GM21367 (cell line): ENCODE results near the gene GATAD2A.
"Not testable (repeated sequence)": the region's sequence is repeated elsewhere in the genome, so short reads cannot be mapped to it uniquely, and the experiment has no call there.

ENCODE experiments used
- ATAC-seq: cut with Tn5 transposase; IDR thresholded peaks from one replicate; pipeline ENCODE4 v1.9.1; 2021; ENCODE audit not compliant: unreplicated experiment

GATAD2A gene

DNA sequence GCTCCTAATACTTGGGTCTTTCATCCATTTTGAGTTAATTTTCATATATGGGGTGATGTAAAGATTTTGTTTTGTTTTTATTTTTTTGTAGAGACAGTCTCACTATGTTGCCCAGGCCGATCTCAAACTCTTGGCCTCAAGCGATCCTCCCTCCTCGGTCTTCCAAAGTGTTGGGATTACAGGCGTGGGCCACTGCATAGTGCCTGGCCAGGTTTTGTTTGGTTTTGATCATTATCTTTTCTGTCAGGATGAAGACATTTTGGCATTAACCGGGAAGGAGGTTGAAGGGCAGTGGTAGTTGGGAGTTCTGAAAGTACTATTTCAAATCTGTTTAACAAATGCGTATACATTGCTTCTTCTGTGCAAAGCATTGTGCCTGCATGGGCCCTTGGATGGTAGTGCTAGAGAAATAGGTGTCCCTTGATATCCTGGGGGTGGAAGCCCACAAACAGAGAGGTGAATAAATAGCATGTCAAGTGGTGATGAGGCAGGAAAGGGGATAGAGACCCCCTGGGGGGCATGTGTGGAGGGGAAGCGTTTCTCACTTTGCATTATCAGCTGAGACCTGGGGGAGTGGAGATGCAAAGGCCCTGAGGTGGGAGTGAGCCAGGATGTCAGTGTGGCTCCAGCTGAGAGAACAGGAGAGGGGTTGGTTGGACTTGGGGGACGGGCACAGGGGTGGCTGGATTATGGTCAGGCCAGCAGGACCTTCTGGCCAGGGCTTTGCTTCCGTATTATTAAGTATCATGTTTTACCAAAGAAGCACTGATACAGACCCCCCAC, 41.4 kb downstream of the GATAD2A start:
- ATAC-seq: no peak

DNA sequence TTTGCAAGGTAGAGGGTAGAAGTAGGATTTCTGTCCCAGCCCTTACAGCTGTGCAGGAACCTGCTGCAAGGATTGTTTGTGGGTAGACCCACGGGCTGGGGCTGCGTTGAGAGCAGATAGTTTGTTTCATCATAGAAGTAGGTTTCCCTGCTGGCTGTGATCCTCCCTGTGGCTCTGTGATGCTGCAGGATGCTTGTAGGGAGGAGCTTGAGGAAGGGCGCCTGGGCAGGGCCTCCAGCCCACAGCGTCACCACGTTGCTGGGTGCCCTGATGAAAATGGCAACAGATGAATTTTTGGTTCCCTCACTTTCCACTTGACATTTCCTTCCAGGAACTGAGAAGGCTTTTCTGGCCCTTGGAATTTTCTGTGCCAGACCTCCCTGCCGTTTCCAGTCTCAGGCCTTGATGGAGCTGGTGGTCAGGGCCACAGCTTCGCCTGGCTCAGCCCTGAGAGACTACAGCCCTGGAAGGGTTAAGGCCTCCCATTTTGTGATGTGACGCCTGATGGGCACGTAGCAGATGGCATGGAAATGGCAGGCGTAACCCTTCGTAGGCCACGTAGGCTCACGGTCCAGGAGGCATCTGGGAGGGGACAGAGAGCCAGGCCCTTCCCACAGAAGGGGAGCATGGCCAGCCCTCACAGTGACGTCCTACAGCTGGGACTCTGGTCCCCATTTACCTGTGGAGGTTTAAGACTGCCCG, 42.2 kb downstream of the GATAD2A start:
- no peak for ATAC-seq

DNA sequence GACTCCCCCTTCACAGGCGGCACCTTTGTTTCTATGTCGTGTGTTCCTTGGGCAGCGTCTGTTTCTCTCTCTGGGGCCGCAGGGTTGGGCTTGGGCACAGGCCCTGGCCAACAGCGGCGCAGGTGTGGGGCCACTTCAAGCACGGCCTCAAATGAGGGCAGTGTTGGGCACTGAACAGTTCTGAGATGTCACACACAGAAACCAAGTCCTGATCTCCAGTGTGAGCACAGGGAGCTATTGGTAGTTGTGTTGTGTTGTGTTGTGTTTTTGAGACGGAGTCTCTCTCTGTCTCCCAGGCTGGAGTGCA, 42.7 kb downstream of the GATAD2A start:
- no peak for ATAC-seq

DNA sequence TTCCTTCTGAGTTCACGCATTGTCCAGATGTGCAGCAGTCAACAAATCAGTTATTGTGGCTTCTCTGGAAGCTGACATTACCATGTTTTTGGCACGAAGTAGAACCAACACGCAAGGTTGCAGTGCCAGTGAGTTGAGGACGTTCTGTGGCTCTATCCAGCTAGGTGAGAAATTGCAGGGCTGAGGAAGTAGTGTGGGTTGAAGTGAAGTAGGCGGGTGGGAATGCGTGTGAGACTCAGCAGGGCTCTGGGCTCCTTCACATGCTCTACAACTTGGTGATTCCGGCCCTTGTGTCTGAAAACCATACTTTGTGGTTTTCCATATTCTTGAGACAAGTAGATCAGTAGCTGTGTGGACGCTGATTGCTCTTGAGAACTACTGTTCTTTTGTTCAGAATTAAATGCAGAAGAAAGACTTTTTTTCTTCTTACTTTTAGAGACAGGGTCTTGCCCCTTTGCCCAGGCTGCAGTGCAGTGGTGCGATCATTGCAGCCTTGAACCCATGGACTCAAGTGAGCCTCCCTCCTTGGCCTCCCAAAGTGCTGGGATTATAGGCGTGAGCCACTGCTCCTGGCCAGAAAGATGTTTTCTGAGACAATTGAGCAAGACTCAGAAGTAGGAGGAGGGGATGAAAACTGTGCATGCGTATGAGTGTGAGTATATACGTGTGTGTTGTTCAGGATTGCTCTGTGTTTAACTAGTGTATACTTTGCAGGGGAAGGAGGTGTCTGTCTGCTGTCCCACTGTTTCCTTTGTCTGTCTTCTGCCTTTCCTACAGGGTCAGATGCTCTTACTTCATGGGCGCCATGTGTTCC, 46.2 kb downstream of the GATAD2A start:
- ATAC-seq: no peak

DNA sequence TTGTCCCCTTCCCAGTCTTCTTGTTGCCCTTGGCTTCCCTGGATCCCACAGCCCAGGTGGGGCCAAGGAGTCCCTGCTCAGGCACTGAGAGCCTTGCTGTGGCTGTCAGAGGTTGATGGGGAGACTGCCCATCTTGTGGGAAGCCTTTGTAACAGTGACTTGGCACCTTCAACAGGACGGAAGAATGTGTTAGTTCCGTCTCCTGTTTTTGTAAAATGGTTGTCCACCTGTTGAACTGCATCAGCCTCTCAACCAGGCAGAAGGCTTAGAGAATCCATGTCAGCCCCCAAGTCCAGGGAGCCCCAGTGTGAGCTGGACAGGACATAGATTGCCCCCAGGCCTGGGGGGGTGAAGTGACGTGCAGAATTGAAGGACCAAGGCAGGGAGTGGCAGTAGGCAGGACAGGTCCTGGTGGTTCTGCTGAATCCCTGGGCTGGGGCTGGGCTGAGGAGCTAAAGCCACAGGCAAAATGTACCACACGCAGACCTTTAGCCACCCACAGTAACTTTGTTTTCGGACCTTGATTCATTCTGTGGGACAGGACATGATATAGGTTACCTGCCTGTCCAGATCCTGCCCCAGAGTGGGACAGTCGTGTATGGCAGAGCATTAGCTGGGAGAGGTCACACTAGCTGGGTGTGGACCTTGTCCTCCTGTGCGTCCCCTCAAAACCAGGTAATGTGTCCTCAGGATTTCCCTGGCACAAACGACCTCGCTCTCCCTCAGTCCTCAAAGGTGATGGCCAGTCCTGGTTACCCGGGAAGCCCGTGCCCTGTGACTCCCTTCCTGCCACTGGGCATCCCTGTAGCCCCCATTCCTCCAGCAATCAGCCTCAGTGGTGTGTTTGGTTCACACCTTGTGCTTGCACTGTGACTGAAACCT, 47.0 kb downstream of the GATAD2A start:
- no peak for ATAC-seq

DNA sequence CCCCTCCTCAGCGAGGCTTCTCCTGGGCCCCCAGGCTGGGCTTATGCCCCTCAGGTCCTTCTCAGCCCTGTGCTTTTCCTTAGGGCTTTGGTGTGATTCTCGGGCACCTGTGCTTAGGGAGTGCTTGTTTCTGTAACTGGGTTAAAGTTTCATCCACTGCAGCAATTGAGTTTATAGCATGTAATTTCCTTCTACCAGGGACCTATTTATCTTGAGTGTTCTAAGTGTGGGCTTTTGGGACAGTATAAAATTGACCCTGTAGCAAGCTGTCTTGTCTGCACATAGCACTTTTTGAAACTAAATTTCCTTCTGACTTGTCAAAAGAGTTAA, 47.6 kb downstream of the GATAD2A start:
- no peak for ATAC-seq

DNA sequence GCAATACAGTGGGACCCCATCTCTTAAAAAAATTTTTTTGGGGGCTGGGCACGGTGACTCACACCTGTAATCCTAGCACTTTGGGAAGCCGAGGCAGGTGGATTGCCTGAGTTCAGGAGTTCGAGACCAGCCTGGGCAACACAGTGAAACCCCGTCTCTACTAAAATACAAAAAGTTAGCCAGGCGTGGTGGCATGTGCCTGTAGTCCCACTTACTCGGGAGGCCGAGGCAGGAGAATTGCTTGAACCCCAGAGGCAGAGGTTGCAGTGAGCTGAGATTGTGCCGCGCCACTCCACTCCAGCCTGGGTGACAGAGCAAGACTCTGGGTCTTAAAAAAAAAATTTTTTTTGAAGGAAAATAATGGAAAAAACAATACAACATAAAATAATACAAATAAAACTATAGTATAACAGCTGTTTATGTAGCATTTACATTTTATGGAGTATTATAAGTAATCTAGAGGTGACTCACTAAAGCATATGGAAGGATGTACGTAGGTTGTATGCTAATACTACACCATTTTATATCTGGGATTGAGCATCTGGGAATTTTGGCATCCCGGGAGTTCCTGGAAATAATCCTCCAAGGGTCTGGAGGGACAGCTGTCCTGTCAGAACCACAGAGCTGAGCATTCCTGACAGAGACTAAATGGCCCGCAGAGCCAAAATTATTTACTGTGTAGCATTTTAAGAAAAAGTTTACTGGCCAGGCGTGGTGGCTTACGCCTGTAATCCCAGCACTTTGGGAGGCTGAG, 49.9 kb downstream of the GATAD2A start:
- ATAC-seq: not testable (repeated sequence)

DNA sequence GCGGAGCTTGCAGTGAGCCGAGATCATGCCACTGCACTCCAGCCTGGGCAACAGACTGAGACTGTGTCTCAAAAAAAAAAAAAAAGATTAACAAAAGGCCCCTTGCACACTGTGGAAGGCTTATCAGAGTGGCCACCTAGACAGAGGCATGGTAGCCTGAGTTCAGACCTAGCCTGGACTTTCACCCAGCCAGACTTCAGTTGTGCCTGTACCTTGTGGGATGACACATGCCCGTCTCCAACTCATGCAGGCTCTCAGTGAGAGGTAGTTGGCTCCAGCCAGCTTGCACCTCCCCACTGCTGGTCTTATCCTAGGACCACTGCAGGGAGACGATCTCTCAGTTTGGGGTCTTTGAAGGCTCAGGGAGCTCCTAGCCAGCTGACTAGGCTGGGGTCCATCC, 52.2 kb downstream of the GATAD2A start:
- no peak for ATAC-seq

DNA sequence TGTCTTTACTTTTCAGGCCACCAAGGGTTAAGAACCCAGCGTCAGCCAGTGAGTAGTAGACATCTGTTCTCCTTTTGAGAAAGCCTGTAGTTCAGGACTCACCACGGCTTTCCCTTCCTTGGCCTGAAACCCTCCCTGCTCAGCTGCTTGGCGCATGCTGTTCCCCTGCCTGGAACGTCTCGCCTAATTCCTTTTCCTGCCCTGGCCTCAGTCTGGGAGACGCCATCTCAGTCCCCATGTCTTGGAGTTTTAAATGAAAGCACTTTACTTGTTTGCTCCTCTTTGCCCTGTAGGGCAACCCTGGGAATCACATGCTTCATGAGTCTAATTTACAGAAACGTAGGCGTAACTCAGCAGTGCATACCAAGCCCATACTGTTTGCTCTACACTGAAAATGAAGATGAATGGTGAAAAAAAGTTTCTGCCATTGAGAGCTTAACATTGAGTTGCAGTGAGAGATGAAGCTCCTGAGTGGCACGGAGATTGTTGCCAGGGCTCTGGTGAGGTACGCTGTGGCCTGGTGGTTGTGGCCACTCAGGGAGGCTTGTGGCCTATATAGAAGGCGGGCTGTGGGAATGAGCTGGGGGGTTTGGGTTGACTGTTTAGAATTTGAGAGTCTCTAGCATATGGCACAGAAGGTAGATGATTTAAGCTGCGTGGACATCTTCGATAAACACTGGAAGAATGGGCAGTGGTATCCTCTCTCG, 52.8 kb downstream of the GATAD2A start:
- ATAC-seq: no peak

DNA sequence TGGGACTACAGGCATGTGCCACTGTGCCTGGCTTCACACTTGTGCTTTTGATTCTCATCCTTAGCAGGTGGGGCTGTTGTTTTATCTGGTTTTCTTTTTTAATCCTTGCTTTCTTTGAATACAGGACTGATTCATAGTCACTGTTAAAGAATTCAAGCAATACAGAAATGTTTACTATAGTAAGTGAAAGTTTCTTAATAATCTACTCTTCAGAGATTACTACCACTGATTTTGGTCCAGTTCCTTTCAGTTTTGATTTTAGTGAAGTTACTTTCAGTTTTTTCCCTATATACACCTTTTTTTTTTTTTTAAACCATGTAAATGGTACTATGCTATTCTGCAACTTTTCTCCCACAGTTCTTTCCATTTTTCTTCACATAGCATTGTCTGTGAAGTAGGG, 53.6 kb downstream of the GATAD2A start:
- ATAC-seq: no peak

DNA sequence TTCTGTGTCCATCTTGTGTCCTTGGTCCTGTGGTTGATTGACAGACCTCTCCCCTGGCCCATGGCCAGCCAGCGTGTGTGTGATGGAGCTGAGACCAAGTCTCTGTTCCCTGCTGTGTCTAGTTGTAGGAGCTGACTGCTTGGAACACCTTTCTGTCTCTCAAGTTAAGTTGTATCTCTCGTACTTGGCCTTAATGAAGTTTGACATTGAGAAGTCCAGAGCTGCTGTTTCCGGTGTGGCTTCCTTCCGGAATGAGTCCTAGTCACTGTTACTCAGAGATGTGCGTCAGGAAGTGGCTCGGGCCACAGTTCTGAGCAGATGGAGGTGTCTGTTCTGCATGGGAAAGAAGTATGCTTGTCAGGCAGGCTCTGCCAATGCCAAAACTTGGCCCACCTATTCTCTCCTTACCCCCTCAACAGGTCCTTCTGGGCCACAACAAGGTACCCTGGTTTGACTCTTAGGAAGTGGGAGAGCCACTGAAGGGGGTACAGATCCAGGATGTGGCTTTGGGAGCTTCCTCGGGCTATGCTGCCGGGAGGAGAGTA, 54.3 kb downstream of the GATAD2A start:
- ATAC-seq: no peak

DNA sequence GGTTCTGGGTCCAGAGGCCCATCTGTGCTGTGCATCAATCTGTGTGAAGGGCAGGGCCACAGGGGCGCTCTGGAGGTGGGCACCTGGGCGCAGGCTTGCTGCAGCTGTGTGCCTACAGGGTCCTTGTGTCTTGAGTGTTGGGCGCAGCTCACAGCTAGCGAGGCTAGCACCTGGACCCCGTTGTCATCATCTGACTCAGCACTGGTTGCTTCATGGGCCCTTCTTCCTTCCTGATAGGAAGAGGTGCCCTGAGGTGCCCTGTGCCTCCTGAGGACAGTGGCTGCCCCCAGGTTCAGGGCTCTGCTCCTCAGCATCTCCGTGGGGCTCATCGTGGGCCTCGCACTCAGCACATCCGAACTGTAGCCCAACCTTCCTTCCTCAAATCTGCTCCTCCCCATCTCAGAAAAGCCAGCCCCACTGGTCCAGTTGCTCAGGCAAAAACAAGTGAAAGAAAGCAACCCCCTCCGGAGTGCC, 54.8 kb downstream of the GATAD2A start:
- ATAC-seq: no peak

DNA sequence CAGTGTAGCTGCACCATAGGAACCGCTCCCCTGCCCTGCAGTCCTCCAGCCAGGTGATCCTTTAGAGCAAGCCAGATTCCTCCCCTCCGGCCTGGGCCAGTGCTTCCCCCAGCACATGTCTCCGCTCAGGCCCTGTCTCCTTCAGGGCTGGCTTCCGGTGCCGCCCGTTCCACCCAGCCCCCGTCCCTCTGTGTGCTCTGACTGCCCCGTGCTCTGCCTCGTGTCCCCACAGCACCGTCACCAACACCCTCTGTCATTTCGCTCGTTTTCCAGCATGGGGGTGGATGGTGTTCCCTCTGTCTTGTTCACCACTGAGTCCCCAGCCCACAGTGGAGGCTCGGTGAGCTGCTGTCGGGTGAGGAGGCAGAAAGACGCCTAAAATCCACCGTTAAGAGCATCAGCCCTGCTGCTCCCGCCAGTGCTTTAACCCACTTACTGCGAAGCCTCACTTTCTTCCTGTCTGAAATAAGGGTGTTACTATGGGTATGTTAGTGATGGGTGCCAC, 55.3 kb downstream of the GATAD2A start:
- ATAC-seq: no peak

DNA sequence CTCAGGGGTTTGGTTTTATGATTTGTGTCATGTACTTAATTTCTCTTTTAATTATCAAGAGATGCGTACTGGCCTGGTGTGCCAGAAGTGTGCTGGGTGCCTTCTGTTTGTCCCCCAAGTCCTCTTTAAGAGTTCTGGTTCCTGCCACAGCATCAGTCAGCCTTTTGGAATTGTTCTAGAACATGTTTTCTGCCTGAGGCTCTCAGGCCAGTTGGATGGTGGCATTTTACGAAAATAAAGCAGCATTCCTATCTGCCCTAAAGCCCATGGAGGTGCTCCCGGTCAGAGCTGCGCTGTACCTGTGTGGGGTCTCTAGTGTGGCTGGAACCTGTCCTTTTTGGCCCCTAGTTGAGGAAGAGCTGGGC, 55.8 kb downstream of the GATAD2A start:
- ATAC-seq: no peak

DNA sequence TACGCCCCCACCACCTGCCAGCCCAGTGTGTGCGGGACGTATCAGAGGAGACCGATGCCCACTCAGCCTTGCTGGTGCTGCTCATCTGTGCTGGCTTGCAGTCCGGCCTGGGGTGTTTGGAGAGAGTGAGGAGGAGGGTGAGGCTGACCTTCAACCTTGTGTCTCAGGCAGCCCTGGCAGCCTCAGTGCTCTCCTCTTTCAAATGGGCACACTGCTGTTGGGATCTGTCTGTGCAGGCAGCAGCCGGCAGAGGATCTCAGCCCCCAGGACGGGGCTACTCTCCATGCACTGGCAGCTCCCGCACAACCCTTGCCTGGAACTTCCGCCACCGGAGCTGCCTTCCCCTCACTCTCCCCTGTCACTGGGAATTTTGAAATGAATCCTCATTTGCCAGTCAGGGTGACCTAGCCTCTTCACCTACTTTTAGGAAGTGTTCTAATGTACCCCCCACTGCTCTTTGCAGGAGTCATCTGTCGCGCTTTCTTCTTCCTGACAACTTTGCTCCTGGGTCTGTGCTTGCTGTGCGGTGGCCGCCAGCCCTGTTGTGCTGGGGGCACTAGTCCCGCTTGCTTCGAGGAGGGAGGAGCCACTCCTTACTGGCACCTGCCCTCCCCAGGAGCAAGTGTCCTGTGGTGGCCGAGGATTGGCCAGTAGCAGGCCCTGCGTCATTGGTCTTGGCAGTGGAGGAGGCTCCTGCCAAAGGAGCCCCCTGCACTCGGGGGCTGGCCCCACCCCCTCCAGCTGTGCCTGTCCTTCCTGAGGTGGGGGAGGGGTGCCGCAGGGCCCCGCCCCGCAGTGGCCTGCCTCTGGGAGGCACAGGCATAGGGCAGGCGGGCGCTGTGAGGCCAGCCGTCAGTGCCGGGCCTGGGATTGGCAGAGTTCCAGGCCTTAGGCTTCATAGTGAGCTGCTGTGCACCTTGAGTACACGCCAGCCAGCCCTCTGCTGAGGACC, 56.5 kb downstream of the GATAD2A start:
- ATAC-seq: no peak

DNA sequence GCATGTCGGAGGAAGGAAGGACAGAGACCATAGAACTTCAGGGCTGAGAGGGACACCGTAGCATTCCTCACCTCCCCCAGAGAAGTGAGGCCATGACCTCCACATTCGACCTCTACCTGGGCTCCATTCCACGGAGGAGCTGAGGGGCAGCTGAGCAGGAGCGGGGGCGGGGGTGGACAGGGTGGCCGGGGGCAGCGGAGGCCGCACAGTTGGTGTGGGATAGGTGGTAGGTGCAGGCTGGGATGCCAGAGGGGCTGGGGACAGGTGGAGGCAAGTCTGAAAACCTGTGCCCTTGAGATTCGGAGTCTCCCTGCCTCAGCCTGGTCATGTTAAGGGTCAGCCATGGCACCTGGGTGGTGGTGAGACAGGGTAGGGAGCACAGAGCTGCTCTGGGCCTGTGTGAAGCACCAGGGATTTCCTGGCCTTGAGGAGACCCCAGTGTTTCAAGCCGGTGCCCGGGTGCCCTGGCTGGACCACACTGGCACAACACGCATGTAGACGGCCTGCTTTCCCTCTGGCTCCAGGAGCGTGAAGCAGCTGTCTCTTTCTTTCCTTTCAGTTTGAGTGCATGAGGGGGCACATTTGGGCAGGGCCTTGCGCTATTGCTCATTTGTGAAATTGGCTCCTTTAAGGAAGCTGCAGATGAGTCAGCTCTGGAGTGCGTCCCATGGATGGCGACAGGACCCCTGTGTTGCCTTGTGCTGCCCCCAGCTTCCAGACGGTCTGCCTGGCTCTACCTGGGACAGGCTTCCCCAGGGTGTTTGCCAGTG, 58.1 kb downstream of the GATAD2A start:
- no peak for ATAC-seq

DNA sequence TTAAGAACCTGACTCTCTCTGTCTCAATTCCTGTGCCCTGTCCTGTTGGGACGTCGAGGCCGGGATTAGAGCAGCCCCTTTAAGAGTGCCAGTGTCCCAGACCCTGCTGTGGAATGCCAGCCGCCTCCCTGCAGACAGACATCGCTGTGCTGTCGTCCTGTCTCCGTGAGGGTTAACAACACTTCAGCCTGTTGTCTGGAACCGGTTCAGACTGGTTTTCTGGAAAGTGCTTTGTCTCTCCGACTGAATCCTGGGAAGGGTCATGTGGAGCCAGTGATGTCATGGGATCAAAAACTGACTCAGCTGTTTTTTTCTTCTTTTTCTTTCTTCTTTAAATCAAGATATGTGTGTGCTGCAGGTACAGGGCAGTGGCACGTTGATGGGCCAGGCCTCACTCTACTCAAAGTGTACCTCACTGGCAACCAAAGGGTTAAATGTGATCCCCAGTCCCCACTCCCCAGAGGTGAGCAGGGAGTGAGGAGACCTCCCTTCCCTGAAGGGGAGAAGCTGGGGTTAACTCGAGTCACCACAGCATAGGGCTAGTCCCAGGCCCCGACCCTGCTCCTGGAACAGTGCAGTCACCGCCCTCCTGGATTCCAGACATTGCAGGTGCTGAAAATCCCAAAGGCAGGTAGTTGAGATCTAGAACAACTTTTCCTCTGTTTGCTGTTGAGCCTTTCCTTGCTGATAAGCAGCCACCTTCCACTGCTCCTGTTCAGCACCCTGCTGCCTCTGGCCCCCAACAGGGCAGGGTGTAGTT, 59.0 kb downstream of the GATAD2A start:
- no peak for ATAC-seq
